IPS DF 4.7 (cell line): ENCODE data around the gene LRCH1.

Source experiments
- DNase-seq: peaks from one replicate; pipeline ENCODE4 v3.0.0-alpha.2; 2013; ENCODE audit warnings: low spot score; ENCODE audit errors: extremely low read depth

Gene LRCH1

GRCh38 chr13:46698910-46699460 is 146.0 kb downstream of the LRCH1 start:
- no peak for DNase-seq

GRCh38 chr13:46712524-46712923 is 159.6 kb downstream of the LRCH1 start:
- no peak for DNase-seq

- no peak for DNase-seq
These were observed 162.4 kb downstream of the LRCH1 start for GRCh38 chr13:46715363-46715762.

GRCh38 chr13:46716821-46717220 is 163.9 kb downstream of the LRCH1 start:
- DNase-seq: no peak

- no peak for DNase-seq
These were observed 164.3 kb downstream of the LRCH1 start for GRCh38 chr13:46717275-46717674.

GRCh38 chr13:46717856-46718255 is 164.9 kb downstream of the LRCH1 start:
- no peak for DNase-seq

- no peak for DNase-seq
These were observed 167.2 kb downstream of the LRCH1 start for GRCh38 chr13:46720189-46720588.

- DNase-seq: no peak
These were observed 168.1 kb downstream of the LRCH1 start for GRCh38 chr13:46721054-46721453.

- DNase-seq: no peak
These were observed 173.4 kb downstream of the LRCH1 start for GRCh38 chr13:46726347-46726746.

GRCh38 chr13:46728777-46729176 is 175.8 kb downstream of the LRCH1 start:
- DNase-seq: peak; percentile 30

GRCh38 chr13:46731535-46731934 is 178.6 kb downstream of the LRCH1 start:
- no peak for DNase-seq

- DNase-seq: no peak
These were observed 182.5 kb downstream of the LRCH1 start for GRCh38 chr13:46735425-46735824.

GRCh38 chr13:46736541-46737310 is 183.8 kb downstream of the LRCH1 start:
- no peak for DNase-seq

- DNase-seq: no peak
These were observed 185.1 kb downstream of the LRCH1 start for GRCh38 chr13:46738055-46738454.

GRCh38 chr13:46738766-46739165 is 185.8 kb downstream of the LRCH1 start:
- DNase-seq: no peak

- DNase-seq: no peak
These were observed 186.6 kb downstream of the LRCH1 start for GRCh38 chr13:46739447-46740098.

- no peak for DNase-seq
These were observed 190.2 kb downstream of the LRCH1 start for GRCh38 chr13:46743191-46743590.

GRCh38 chr13:46745062-46745461 is 192.1 kb downstream of the LRCH1 start:
- DNase-seq: no peak

GRCh38 chr13:46745706-46746105 is 192.7 kb downstream of the LRCH1 start:
- DNase-seq: no peak

- DNase-seq: no peak
These were observed 194.3 kb downstream of the LRCH1 start for GRCh38 chr13:46747031-46747820.

- no peak for DNase-seq
These were observed 195.3 kb downstream of the LRCH1 start for GRCh38 chr13:46748300-46748699.

- no peak for DNase-seq
These were observed 197.0 kb downstream of the LRCH1 start for GRCh38 chr13:46749951-46750350.
